Testis (tissue), 3 donors: ENCODE data around the gene PITRM1. TPM values are rescaled to one million over a fixed set of nuclear protein-coding genes. Genes with fewer than 3 reads are reported as not detected.
"Not testable (repeated sequence)": the region's sequence is repeated elsewhere in the genome, so short reads cannot be mapped to it uniquely, and the experiment has no call there.

ENCODE experiments used
- DNase-seq: peaks from one replicate; pipeline ENCODE4 v3.0.0-alpha.2; 2019
- H3K27ac ChIP-seq, 2 donors: fragments of 200-600 bp; sonication (generic); one replicate each; pipeline ENCODE4 v1.5.1; 2019
- H3K27me3 ChIP-seq: fragments of 200-600 bp; sonication (generic); one replicate; pipeline ENCODE4 v1.5.1; 2019
- H3K36me3 ChIP-seq: fragments of 200-600 bp; sonication (generic); one replicate; pipeline ENCODE4 v1.5.1; 2017; ENCODE audit warnings: low read depth; ENCODE audit errors: missing control alignments
- H3K4me1 ChIP-seq: fragments of 200-600 bp; sonication (generic); one replicate; pipeline ENCODE4 v1.5.1; 2019
- H3K4me3 ChIP-seq, 2 donors: fragments of 200-600 bp; sonication (generic); one replicate each; pipeline ENCODE4 v1.5.1; 2017 to 2019
- H3K9me3 ChIP-seq: fragments of 200-600 bp; sonication (generic); one replicate; pipeline ENCODE4 v1.5.1; 2017
- POLR2A ChIP-seq: fragments of 450-650 bp; IDR thresholded peaks from one replicate; pipeline ENCODE4 v1.6.1; 2017; ENCODE audit warnings: antibody characterized with exemption, mild to moderate bottlenecking, moderate library complexity
- WGBS, 2 donors: methylation state at CpG; one replicate each; pipeline ENCODE4 v1.1.5; 2018; 5-methylcytosine and 5-hydroxymethylcytosine counted together
- intact Hi-C: fragments of 100-400 bp; cut with DNase I; formaldehyde crosslinking; loops from one replicate; pipeline ENCODE4 v1.15.1; 2023; ENCODE audit warnings: low total_unique reads
- polyA plus RNA-seq: library from polyadenylated mRNA; stranded (reverse); fragments of 350-450 nt; fragmentation: Illumina TruSeq; extraction: RNeasy Lipid Tissue Mini Kit (QIAGEN cat#74804); gene quantifications from one replicate; pipeline ENCODE4 v1.2.3, GENCODE V29; 2014; ENCODE audit warnings: low read depth, low replicate concordance; ENCODE audit not compliant: insufficient read depth
- total RNA-seq, 2 donors: library from RNA; depleted of rRNA; stranded (reverse); fragments of >200 nt; gene quantifications; one replicate each; pipeline ENCODE4 v1.2.3, GENCODE V29; 2016
- TF ChIP-seq, protein P1 (sequence below), 3 experiments: fragments of 450-650 bp in 2 of 3; fragments of 200-600 bp in 1 of 3; sonication (generic) in 1 of 3; IDR thresholded peaks; one replicate each; pipeline ENCODE4 v1.5.1; 2016 to 2019; ENCODE audit warnings: antibody characterized with exemption in 3 of 3, mild to moderate bottlenecking in 2 of 3, moderate library complexity in 1 of 3

The PITRM1 gene
- total and polyA plus RNA-seq, 3 donors from 2014 or later = 109 to 162 (median 125) TPM

DNA sequence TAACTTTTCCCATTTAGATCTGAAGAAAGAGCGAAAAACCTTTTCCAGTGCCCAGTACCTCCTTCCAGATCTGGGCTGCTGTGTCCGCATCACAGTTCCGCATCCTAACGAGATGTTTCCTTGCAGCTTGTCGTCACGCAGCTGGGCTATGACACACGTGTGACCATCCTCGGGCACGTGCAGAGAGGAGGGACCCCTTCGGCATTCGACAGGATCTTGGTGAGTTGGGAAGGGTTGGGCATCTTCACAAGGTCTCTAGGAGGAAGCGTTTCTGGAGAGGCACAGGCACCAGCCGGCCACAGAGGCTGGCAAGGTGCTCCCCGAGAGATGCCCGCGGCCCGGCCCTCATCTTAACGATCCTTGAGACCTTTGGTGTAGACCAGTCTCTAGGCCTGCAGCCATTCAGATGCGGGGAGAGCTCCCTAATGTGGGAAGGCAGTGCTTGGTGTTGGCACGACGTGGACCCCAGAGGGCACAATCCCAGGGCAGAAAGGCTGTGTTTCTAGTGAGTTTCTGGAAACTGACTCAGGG is 63.9 kb downstream of the PITRM1 start:
- DNase-seq = no peak
- 93 to 94% methylated on average over 21 of the region's 21 CpGs for WGBS, 2 donors
- TF ChIP-seq, protein P1, sequence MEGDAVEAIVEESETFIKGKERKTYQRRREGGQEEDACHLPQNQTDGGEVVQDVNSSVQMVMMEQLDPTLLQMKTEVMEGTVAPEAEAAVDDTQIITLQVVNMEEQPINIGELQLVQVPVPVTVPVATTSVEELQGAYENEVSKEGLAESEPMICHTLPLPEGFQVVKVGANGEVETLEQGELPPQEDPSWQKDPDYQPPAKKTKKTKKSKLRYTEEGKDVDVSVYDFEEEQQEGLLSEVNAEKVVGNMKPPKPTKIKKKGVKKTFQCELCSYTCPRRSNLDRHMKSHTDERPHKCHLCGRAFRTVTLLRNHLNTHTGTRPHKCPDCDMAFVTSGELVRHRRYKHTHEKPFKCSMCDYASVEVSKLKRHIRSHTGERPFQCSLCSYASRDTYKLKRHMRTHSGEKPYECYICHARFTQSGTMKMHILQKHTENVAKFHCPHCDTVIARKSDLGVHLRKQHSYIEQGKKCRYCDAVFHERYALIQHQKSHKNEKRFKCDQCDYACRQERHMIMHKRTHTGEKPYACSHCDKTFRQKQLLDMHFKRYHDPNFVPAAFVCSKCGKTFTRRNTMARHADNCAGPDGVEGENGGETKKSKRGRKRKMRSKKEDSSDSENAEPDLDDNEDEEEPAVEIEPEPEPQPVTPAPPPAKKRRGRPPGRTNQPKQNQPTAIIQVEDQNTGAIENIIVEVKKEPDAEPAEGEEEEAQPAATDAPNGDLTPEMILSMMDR (IDR thresholded peaks at IDR 0.05) = no peak
- no peak for TF ChIP-seq POLR2A
- intact Hi-C loops = no loop called here
- Histone ChIP-seq H3K4me3 (no peak overlapping the region), H3K27ac (no peak overlapping the region), H3K36me3 (no peaks in the 10 kb centered on the region), H3K4me1 (no peaks in the 10 kb centered on the region), H3K9me3 (no peaks in the 10 kb centered on the region), H3K27me3 (no peaks in the 10 kb centered on the region)

DNA sequence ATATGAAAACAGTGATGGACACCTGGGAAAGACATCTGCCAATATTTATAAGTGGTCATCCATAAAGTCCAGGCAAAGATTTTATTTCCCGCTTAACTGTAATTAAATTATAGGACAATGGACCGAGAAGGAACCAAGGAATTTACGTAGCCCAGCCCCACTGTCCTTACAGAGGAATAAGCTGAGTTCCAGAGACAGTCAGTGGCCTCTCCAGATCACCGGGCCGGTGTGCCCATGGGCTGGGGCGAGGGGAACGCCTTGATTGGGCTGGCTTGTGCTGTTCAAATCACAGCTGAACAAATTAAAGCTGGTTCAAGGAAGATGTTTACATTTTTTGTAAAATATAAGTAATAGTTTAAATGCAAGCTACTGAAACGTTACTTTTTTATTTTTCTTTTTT is 64.5 kb downstream of the PITRM1 start:
- DNase-seq = no peak
- Histone ChIP-seq H3K4me3 (no peak overlapping the region), H3K4me1 (no peaks in the 10 kb centered on the region), H3K27me3 (no peaks in the 10 kb centered on the region), H3K27ac (no peak overlapping the region), H3K9me3 (no peaks in the 10 kb centered on the region), H3K36me3 (no peaks in the 10 kb centered on the region)
- intact Hi-C loops = no loop called here
- TF ChIP-seq, protein P1 (IDR thresholded peaks at IDR 0.05) = no peak
- no peak for TF ChIP-seq POLR2A
- WGBS, 2 donors = 94 to 97% methylated on average over 8 of the region's 8 CpGs

DNA sequence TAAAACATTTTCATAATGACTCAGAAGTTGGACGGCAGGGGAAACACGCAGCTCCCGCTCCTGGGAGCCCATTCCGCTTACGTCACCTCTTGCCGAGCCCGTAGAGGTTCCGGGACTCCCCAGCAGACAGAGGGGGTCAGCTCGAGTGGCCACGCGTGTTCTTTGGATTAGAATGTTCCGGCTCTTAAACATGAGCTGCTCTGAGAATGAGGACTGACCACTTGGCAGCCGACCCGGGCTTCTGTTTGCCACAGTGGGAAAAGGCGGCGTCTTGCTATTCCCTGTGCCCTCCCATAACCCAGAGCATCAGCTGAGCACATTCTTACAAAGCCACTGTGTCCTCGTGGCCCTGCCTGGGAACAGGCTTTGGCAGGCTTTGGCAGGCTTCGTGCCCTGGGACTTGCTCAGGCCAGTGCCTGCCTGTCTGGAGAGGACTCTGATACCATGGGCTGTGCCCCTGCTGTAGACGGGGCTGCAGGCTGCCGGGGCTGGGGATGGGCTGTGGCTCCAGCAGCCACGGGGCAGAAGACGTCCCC is 65.1 kb downstream of the PITRM1 start:
- Histone ChIP-seq H3K4me3 (no peak overlapping the region), H3K27me3 (no peaks in the 10 kb centered on the region), H3K9me3 (no peaks in the 10 kb centered on the region), H3K4me1 (no peaks in the 10 kb centered on the region), H3K27ac (no peak overlapping the region), H3K36me3 (no peaks in the 10 kb centered on the region)
- TF ChIP-seq, protein P1 (IDR thresholded peaks at IDR 0.05) = no peak
- no peak for TF ChIP-seq POLR2A
- intact Hi-C loops = no loop called here
- DNase-seq = no peak
- WGBS, 2 donors = 91 to 92% methylated on average over 22 of the region's 22 CpGs

DNA sequence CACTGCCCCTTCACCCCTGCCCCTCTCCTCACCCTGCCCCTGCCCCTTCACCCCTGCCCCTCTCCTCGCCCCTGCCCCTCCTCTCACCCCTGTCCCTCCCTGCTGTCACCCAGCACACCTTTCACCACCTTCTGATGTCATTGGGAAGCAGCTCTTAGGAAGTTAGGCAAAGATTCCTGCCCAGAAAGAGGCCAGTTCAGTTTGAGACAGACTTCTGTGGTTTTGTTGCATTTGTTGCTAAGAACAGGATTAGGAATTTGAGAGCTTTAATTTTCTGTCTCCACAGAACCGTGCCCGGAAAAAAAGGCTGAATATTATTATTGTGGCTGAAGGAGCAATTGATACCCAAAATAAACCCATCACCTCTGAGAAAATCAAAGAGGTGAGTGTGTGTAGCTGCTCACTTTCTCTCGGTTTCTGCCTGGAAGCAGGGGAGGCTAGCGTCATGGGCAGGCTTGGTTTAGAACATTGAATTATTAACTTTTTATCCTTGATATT is 65.6 kb downstream of the PITRM1 start:
- whole genome bisulfite sequencing, 2 donors = 85 to 87% methylated on average over 4 of the region's 5 CpGs
- TF ChIP-seq, protein P1 (IDR thresholded peaks at IDR 0.05) = no peak
- TF ChIP-seq POLR2A = no peak
- intact Hi-C loops = no loop called here
- H3K4me1 ChIP-seq = no peaks in the 10 kb centered on the region
- no peak overlapping the region for H3K4me3 ChIP-seq
- H3K36me3 ChIP-seq = no peaks in the 10 kb centered on the region
- H3K9me3 ChIP-seq = no peaks in the 10 kb centered on the region
- no peak overlapping the region for H3K27ac ChIP-seq
- H3K27me3 ChIP-seq = no peaks in the 10 kb centered on the region
- DNase-seq = no peak

DNA sequence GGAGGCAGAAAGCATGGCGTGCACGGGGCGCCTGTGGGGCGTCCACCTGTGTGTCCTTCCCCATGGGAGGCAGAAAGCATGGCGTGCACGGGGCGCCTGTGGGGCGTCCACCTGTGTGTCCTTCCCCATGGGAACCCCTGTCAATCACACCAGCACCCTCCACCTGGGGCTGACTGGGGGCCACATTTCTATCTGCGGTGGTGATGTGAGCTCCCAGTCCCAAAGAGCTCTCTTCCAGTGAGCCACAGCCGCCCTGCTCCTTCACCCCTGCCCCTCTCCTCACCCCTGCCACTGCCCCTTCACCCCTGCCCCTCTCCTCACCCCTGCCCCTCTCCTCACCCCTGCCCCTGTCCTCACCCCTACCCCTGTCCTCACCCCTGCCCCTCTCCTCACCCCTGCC is 66.3 kb downstream of the PITRM1 start:
- H3K36me3 ChIP-seq, H3K27me3 ChIP-seq, DNase-seq, H3K9me3 ChIP-seq, H3K4me1 ChIP-seq, H3K4me3 ChIP-seq, intact Hi-C loops, H3K27ac ChIP-seq: not testable (repeated sequence)
- WGBS, 2 donors = 85 to 100% methylated on average over 5 to 6 of the region's 10 CpGs
